Left cardiac atrium (tissue), 4 donors: Measurements from ENCODE around the gene PRR36. TPM values are rescaled to one million over a fixed set of nuclear protein-coding genes. Genes with fewer than 3 reads are reported as not detected.

Source experiments
- ATAC-seq, 2 donors: fragments of 200-7000 bp; cut with Tn5 transposase; one replicate each; pipeline ENCODE4 v1.9.1; 2020; ENCODE audit warnings: mild to moderate bottlenecking in 2 of 2, moderate library complexity in 2 of 2
- DNase-seq: peaks from one replicate; pipeline ENCODE4 v3.0.0-alpha.2; 2020
- intact Hi-C, 2 donors: fragments of 100-400 bp; cut with DNase I; formaldehyde crosslinking; loops; one replicate each; pipeline versions ENCODE4 v1.14.1 to v1.15.1; 2022 to 2023
- total RNA-seq, 2 donors: library from RNA; stranded (reverse); fragmentation: NEBNext Ultra II Directional; extraction: Animal tissue kit (Norgen Biotek cat#: 25700); gene quantifications; one replicate each; pipeline ENCODE4 v1.2.1, GENCODE V29; 2021
- donor health status: DM: no; HTN: yes; CAD: no.
- donor health status: DM: no; HTN: yes; CAD: no; lungs with severe emphysema.
- donor health status: DM: yes; HTN: yes; CAD: no.
- donor health status: Dilated cardiomyopathy.

The PRR36 gene
- total RNA-seq, 2 donors from 2014 or later = 0.10 to 0.24 TPM

- DNase-seq (no peak), ATAC-seq (no peak)
- intact Hi-C loops = no loop called here
Observed at GRCh38 chr19:7832781-7833180, 41.4 kb downstream of the PRR36 start.

GRCh38 chr19:7832009-7832408 is 42.2 kb downstream of the PRR36 start:
- DNase-seq = no peak
- no peak for ATAC-seq
- intact Hi-C loops = no loop called here

- intact Hi-C loops = no loop called here
- no peak for DNase-seq
- ATAC-seq = no peak
Observed at GRCh38 chr19:7831452-7831851, 42.7 kb downstream of the PRR36 start.

- no peak for DNase-seq
- intact Hi-C loops = no loop called here
- ATAC-seq = no peak
Observed at GRCh38 chr19:7830823-7831222, 43.4 kb downstream of the PRR36 start.

- intact Hi-C loops = no loop called here
- no peak for ATAC-seq
- DNase-seq = no peak
Observed at GRCh38 chr19:7830272-7830771, 43.9 kb downstream of the PRR36 start.

- DNase-seq (peak; percentile 99), ATAC-seq (peak; percentile 94 to 96)
- intact Hi-C loops = no loop called here
Observed at GRCh38 chr19:7829561-7830271, 44.5 kb downstream of the PRR36 start, which contains the start of gene EVI5L. EVI5L (plus strand) TSS chr19:7830218; CDS start chr19:7846543, 16,325 bp downstream.

- DNase-seq (no peak), ATAC-seq (no peak)
- intact Hi-C loops = no loop called here
Observed at GRCh38 chr19:7829166-7829520, 45.0 kb downstream of the PRR36 start.

GRCh38 chr19:7823686-7824301 is 50.4 kb downstream of the PRR36 start:
- intact Hi-C loops = no loop called here
- DNase-seq (no peak), ATAC-seq (no peak)

- intact Hi-C loops = no loop called here
- ATAC-seq = no peak
- no peak for DNase-seq
Observed at GRCh38 chr19:7822910-7823515, 51.2 kb downstream of the PRR36 start.

GRCh38 chr19:7820588-7820987 is 53.6 kb downstream of the PRR36 start:
- no peak for DNase-seq
- intact Hi-C loops = no loop called here
- ATAC-seq = no peak

- ATAC-seq (no peak), DNase-seq (no peak)
- intact Hi-C loops = no loop called here
Observed at GRCh38 chr19:7819337-7819736, 54.9 kb downstream of the PRR36 start.

- DNase-seq = no peak
- no peak for ATAC-seq
- intact Hi-C loops = no loop called here
Observed at GRCh38 chr19:7818806-7819205, 55.4 kb downstream of the PRR36 start.

Other genes with a start within 250 kb of the PRR36 start
- gene XAB2, start 244.8 kb downstream of the PRR36 start, total RNA-seq = 10 to 100 TPM; 18.1 to 24.1 TPM
- 100 to 1,000 TPM; 150 to 152 TPM for gene PET100, start 244.6 kb downstream of the PRR36 start, total RNA-seq
- not detected for gene PCP2, start 240.7 kb downstream of the PRR36 start, total RNA-seq
- gene STXBP2, start 237.3 kb downstream of the PRR36 start, total RNA-seq = 10 to 100 TPM; 13.5 to 18.2 TPM
- 1 to 10 TPM; 1.4 to 1.6 TPM for gene RETN, start 205.3 kb downstream of the PRR36 start, total RNA-seq
- 1 to 10 TPM; 1.2 to 1.7 TPM for gene MCEMP1, start 197.3 kb downstream of the PRR36 start, total RNA-seq
- gene TRAPPC5, start 193.6 kb downstream of the PRR36 start, total RNA-seq = 100 to 1,000 TPM in 1 of 2 donors, 10 to 100 TPM in 1; 82.6 to 108 TPM
- 1 to 10 TPM in 1 of 2 donors, under 1 TPM in 1; 0.31 to 1.7 TPM for gene FCER2, start 172.3 kb downstream of the PRR36 start, total RNA-seq
- gene CLEC4G, start 142.3 kb downstream of the PRR36 start, total RNA-seq = 1 to 10 TPM; 2.6 to 7.3 TPM
- gene CD209, start 126.9 kb downstream of the PRR36 start, total RNA-seq = 10 to 100 TPM; 18.3 to 39.5 TPM
- under 1 TPM in 1 of 2 donors, not detected in 1; 0.29 TPM for gene CLEC4M, start 111.1 kb downstream of the PRR36 start, total RNA-seq
- gene EVI5L, start 44.2 kb downstream of the PRR36 start, total RNA-seq = 10 to 100 TPM; 17.6 to 18.8 TPM
- 1 to 10 TPM in 1 of 2 donors, under 1 TPM in 1; 0.88 to 1.7 TPM for gene LRRC8E, start 14.1 kb upstream of the PRR36 start, total RNA-seq
- gene MAP2K7, start 29.5 kb upstream of the PRR36 start, total RNA-seq = 10 to 100 TPM; 24.3 to 25.8 TPM
- 10 to 100 TPM in 1 of 2 donors, 1 to 10 TPM in 1; 9.7 to 13.6 TPM for gene TGFBR3L, start 40.4 kb upstream of the PRR36 start, total RNA-seq
- gene SNAPC2, start 45.9 kb upstream of the PRR36 start, total RNA-seq = 10 to 100 TPM in 1 of 2 donors, 1 to 10 TPM in 1; 9.6 to 13.9 TPM
- gene CTXN1, start 51.7 kb upstream of the PRR36 start, total RNA-seq = under 1 TPM; 0.91 to 0.97 TPM
- 10 to 100 TPM; 70.6 to 73.8 TPM for gene TIMM44, start 69.3 kb upstream of the PRR36 start, total RNA-seq
- 10 to 100 TPM; 51.6 to 68.3 TPM for gene ELAVL1, start 131.3 kb upstream of the PRR36 start, total RNA-seq
- gene CCL25, start 178.4 kb upstream of the PRR36 start, total RNA-seq = not detected